Fibroblast of lung (primary cell): ENCODE results near the gene NCAPD2. TPM values are rescaled to one million over a fixed set of nuclear protein-coding genes. Genes with fewer than 3 reads are reported as not detected.

Experiments used
- DNase-seq, 2 donors: peaks; one replicate each; pipeline versions ENCODE4 v3.0.0 to v3.0.0-alpha.2; 2010; ENCODE audit warnings: low read depth in 2 of 2
- H2AFZ ChIP-seq: 2 replicates; pipeline ENCODE4 v1.5.1; 2012; ENCODE audit warnings: low read length, control low read depth, inconsistent platforms
- H3K27ac ChIP-seq: 2 replicates; pipeline ENCODE4 v1.5.1; 2011; ENCODE audit warnings: low read length, control low read depth; ENCODE audit not compliant: insufficient read depth
- H3K27me3 ChIP-seq: 2 replicates; pipeline ENCODE4 v1.5.1; 2011; ENCODE audit warnings: mild to moderate bottlenecking, low read length; ENCODE audit not compliant: control insufficient read depth, insufficient read depth
- H3K36me3 ChIP-seq: 2 replicates; pipeline ENCODE4 v1.5.1; 2011; ENCODE audit warnings: low read length; ENCODE audit not compliant: control insufficient read depth, insufficient read depth
- H3K4me1 ChIP-seq: 2 replicates; pipeline ENCODE4 v1.5.1; 2011; ENCODE audit warnings: low read length; ENCODE audit not compliant: control insufficient read depth, insufficient read depth; ENCODE audit errors: extremely low read depth
- H3K4me2 ChIP-seq: 2 replicates; pipeline ENCODE4 v1.5.1; 2011; ENCODE audit warnings: low read length, control low read depth; ENCODE audit not compliant: insufficient read depth; ENCODE audit errors: extremely low read depth
- H3K4me3 ChIP-seq, 4 experiments: fragments of 200-600 bp in 1 of 4; sonication (generic) in 1 of 4; replicated peaks in 1 of 4; 2 replicates each; pipeline ENCODE4 v1.5.1; 2011 to 2016; ENCODE audit warnings: low read length in 4 of 4, low read depth in 3 of 4, mild to moderate bottlenecking in 3 of 4, control low read depth in 2 of 4, inconsistent platforms in 1 of 4, mixed read lengths in 1 of 4; ENCODE audit not compliant: insufficient read depth in 1 of 4; ENCODE audit errors: control extremely low read depth in 1 of 4
- H3K79me2 ChIP-seq: 2 replicates; pipeline ENCODE4 v1.5.1; 2012; ENCODE audit warnings: mild to moderate bottlenecking, low read length, inconsistent platforms; ENCODE audit not compliant: control insufficient read depth, insufficient read depth
- H3K9ac ChIP-seq: 2 replicates; pipeline ENCODE4 v1.5.1; 2011; ENCODE audit warnings: mild to moderate bottlenecking, low read length, control low read depth; ENCODE audit not compliant: insufficient read depth
- H3K9me3 ChIP-seq: 2 replicates; pipeline ENCODE4 v1.5.1; 2012; ENCODE audit warnings: low read depth, low read length; ENCODE audit not compliant: control insufficient read depth, insufficient read depth
- H4K20me1 ChIP-seq: 2 replicates; pipeline ENCODE4 v1.5.1; 2011; ENCODE audit warnings: low read length; ENCODE audit not compliant: control insufficient read depth, insufficient read depth; ENCODE audit errors: extremely low read depth
- EZH2 ChIP-seq: IDR thresholded peaks from 2 replicates; pipeline ENCODE4 v1.5.1; 2012; ENCODE audit warnings: low read length, control low read depth, mild to moderate bottlenecking; ENCODE audit errors: missing control alignments
- polyA plus RNA-seq, 2 donors: library from polyadenylated mRNA; depleted of rRNA in 1 of 2; stranded (reverse) in 1 of 2; unstranded in 1 of 2; fragments of >200 nt; gene quantifications; 2 replicates each; pipeline ENCODE4 v1.2.1, GENCODE V29; 2011 to 2012; ENCODE audit warnings: missing spikeins in 1 of 2
- total RNA-seq: library from RNA; depleted of rRNA; stranded (reverse); fragments of >200 nt; gene quantifications from 2 replicates; pipeline ENCODE4 v1.2.1, GENCODE V29; 2014
- TF ChIP-seq, protein P1 (sequence below), 2 donors: IDR thresholded peaks in 1 of 2; conservative IDR thresholded peaks in 1 of 2; 1 replicate in 1 of 2; 2 replicates in 1 of 2; pipeline ENCODE4 v1.5.1; 2011 to 2012; ENCODE audit warnings: low read length in 2 of 2, control low read depth in 1 of 2, inconsistent platforms in 1 of 2, low read depth in 1 of 2, mild to moderate bottlenecking in 1 of 2

Gene NCAPD2
- total and polyA plus RNA-seq, 2 donors (not counting 1 experiment from before 2014, with no cell fraction given), result 17.2 to 42.3 TPM

GRCh38 chr12:6533653-6533922 lies 39.7 kb downstream of the NCAPD2 start:
- H3K4me3 ChIP-seq, result peak overlapping the region; percentile 56 to 98 (median 76)
- H3K79me2 ChIP-seq, result peaks cover 47% of the 10 kb centered on the region
- peaks cover 20% of the 10 kb centered on the region for H3K4me1 ChIP-seq
- H4K20me1 ChIP-seq, result no peaks in the 10 kb centered on the region
- no peaks in the 10 kb centered on the region for H3K9me3 ChIP-seq
- no peaks in the 10 kb centered on the region for H3K27me3 ChIP-seq
- peak overlapping the region; percentile 98 for H3K27ac ChIP-seq
- TF ChIP-seq, protein P1, sequence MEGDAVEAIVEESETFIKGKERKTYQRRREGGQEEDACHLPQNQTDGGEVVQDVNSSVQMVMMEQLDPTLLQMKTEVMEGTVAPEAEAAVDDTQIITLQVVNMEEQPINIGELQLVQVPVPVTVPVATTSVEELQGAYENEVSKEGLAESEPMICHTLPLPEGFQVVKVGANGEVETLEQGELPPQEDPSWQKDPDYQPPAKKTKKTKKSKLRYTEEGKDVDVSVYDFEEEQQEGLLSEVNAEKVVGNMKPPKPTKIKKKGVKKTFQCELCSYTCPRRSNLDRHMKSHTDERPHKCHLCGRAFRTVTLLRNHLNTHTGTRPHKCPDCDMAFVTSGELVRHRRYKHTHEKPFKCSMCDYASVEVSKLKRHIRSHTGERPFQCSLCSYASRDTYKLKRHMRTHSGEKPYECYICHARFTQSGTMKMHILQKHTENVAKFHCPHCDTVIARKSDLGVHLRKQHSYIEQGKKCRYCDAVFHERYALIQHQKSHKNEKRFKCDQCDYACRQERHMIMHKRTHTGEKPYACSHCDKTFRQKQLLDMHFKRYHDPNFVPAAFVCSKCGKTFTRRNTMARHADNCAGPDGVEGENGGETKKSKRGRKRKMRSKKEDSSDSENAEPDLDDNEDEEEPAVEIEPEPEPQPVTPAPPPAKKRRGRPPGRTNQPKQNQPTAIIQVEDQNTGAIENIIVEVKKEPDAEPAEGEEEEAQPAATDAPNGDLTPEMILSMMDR (conservative IDR thresholded peaks at IDR 0.05 in 1 of 2, IDR thresholded peaks at IDR 0.05 in 1 of 2; ENCODE audit: low read depth in 1 of 2, low read length in 2 of 2), result no peak
- no peak for TF ChIP-seq EZH2
- peaks cover 33% of the 10 kb centered on the region for H3K36me3 ChIP-seq
- peak overlapping the region; percentile 74 for H3K9ac ChIP-seq
- H2AFZ ChIP-seq, result no peak overlapping the region
- H3K4me2 ChIP-seq, result peak overlapping the region; percentile 90
- no peak for DNase-seq

- Histone ChIP-seq H3K9me3 (no peaks in the 10 kb centered on the region), H3K4me1 (peaks cover 20% of the 10 kb centered on the region), H3K9ac (peak within 1 kb of the TSS; percentile 98), H2AFZ (peak within 1 kb of the TSS; percentile 73), H4K20me1 (no peaks in the 10 kb centered on the region), H3K27me3 (no peaks in the 10 kb centered on the region), H3K36me3 (peaks cover 35% of the 10 kb centered on the region), H3K4me2 (peak within 1 kb of the TSS; percentile 100), H3K79me2 (peaks cover 48% of the 10 kb centered on the region), H3K27ac (peak within 1 kb of the TSS; percentile 98), H3K4me3 (peak within 1 kb of the TSS; percentile 86 to 98 (median 94))
- no peak for TF ChIP-seq EZH2
- TF ChIP-seq, protein P1 (conservative IDR thresholded peaks at IDR 0.05 in 1 of 2, IDR thresholded peaks at IDR 0.05 in 1 of 2; ENCODE audit: low read depth in 1 of 2, low read length in 2 of 2), result no peak
- DNase-seq, result peak; percentile 97
Measured at GRCh38 chr12:6533923-6534694, 40.2 kb downstream of the NCAPD2 start, which contains the start of gene GAPDH. GAPDH (plus strand) TSS chr12:6534517; CDS start chr12:6534833, 316 bp downstream.

- no peaks in the 10 kb centered on the region for H3K9me3 ChIP-seq
- peaks cover 22% of the 10 kb centered on the region for H3K4me1 ChIP-seq
- peak overlapping the region; percentile 98 for H3K27ac ChIP-seq
- no peak for TF ChIP-seq EZH2
- TF ChIP-seq, protein P1 (conservative IDR thresholded peaks at IDR 0.05 in 1 of 2, IDR thresholded peaks at IDR 0.05 in 1 of 2; ENCODE audit: low read depth in 1 of 2, low read length in 2 of 2), result no peak
- peaks cover 48% of the 10 kb centered on the region for H3K79me2 ChIP-seq
- H3K9ac ChIP-seq, result peak overlapping the region; percentile 98
- no peaks in the 10 kb centered on the region for H3K27me3 ChIP-seq
- no peak overlapping the region for H3K4me2 ChIP-seq
- no peak overlapping the region for H2AFZ ChIP-seq
- H4K20me1 ChIP-seq, result no peaks in the 10 kb centered on the region
- DNase-seq, result no peak
- H3K36me3 ChIP-seq, result peaks cover 37% of the 10 kb centered on the region
- H3K4me3 ChIP-seq, result peak overlapping the region; percentile 86 to 98 (median 94)
Measured at GRCh38 chr12:6534695-6534944, 40.7 kb downstream of the NCAPD2 start.
